Pancreas (tissue), 10 donors: Measurements from ENCODE around the gene RBBP4. TPM values are rescaled to one million over a fixed set of nuclear protein-coding genes. Genes with fewer than 3 reads are reported as not detected.
"Not testable (repeated sequence)": the region's sequence is repeated elsewhere in the genome, so short reads cannot be mapped to it uniquely, and the experiment has no call there.

ENCODE experiments used
- ATAC-seq, 4 donors: fragments of 200-7000 bp; cut with Tn5 transposase; one replicate each; pipeline versions ENCODE4 v1.8.0 to v1.9.1; 2020; ENCODE audit warnings: mild to moderate bottlenecking in 4 of 4, moderate library complexity in 4 of 4
- DNase-seq, 6 donors: peaks; one replicate each; pipeline ENCODE4 v3.0.0-alpha.2; 2020
- FAIRE-seq: peaks from 2 replicates; lab custom pipeline; 2012; peaks lifted over from hg19 to GRCh38; lab: Jason Lieb, UNC
- H3K27ac ChIP-seq, 4 donors: fragments of 200-600 bp; sonication (generic); 1 replicate in 3 of 4; 2 replicates in 1 of 4; pipeline versions ENCODE4 v1.5.0 to v1.8.0; 2020
- H3K27me3 ChIP-seq, 4 donors: fragments of 200-600 bp; one replicate each; pipeline ENCODE4 v1.8.0; 2021
- H3K36me3 ChIP-seq, 3 donors: fragments of 200-600 bp; sonication (generic) in 1 of 3; one replicate each; pipeline versions ENCODE4 v1.5.0 to v1.8.0; 2020 to 2021
- H3K4me1 ChIP-seq, 3 donors: fragments of 200-600 bp; one replicate each; pipeline ENCODE4 v1.8.0; 2021
- H3K4me3 ChIP-seq, 4 donors: fragments of 200-600 bp; sonication (generic) in 2 of 4; one replicate each; pipeline versions ENCODE4 v1.5.0 to v1.8.0; 2020 to 2021
- H3K9me3 ChIP-seq, 4 donors: fragments of 200-600 bp; one replicate each; pipeline ENCODE4 v1.8.0; 2021
- CTCF ChIP-seq, 4 donors: fragments of 200-600 bp; sonication (generic) in 3 of 4; IDR thresholded peaks; one replicate each; pipeline versions ENCODE4 v1.5.0 to v1.8.0; 2021; ENCODE audit warnings: antibody characterized with exemption in 4 of 4
- WGBS, 2 donors: extraction: QIAGEN DNeasy Blood & Tissue Kit; methylation state at CpG; one replicate each; pipeline ENCODE4 v1.1.7; 2013; 5-methylcytosine and 5-hydroxymethylcytosine counted together
- intact Hi-C, 3 donors: fragments of 100-400 bp; cut with DNase I; formaldehyde crosslinking; loops; one replicate each; pipeline versions ENCODE4 v1.11.1 to v1.14.2; 2022
- polyA plus RNA-seq, 2 donors: library from polyadenylated mRNA; stranded (reverse); fragments of 200-250 nt; gene quantifications; one replicate each; pipeline ENCODE4 v1.2.3, GENCODE V29; 2013
- total RNA-seq, 6 donors: library from RNA; stranded (reverse); fragmentation: NEBNext Ultra II Directional in 4 of 6; extraction: Animal tissue kit (Norgen Biotek cat#: 25700) in 4 of 6; gene quantifications; one replicate each; pipeline versions ENCODE4 v1.2.1 to v1.2.4, GENCODE V29; 2021 to 2023
- donor health status: healthy with polysubstance abuse.
- donor health status: DM: no; HTN: no; CAD: no; lungs with moderate emphysema.
- donor health status: DM: no; HTN: no; CAD: no.
- donor health status: control.
- donor health status: control.
- donor health status: Bipolar disorder and iron deficiency.
- donor health status: DM: yes; HTN: yes; CAD: no.
- donor health status: DM: no; HTN: no; CAD: no.
- donor health status: DM: no; HTN: no; CAD: no.
- donor health status: DM: yes; HTN: yes; CAD: no.

The RBBP4 gene
- total and polyA plus RNA-seq, 8 donors = 19.7 to 115 (median 62.9) TPM

GRCh38 chr1:32686387-32686786 is 35.4 kb downstream of the RBBP4 start:
- Histone ChIP-seq H3K4me3 (no peak overlapping the region), H3K9me3 (no peaks in the 10 kb centered on the region), H3K27ac (no peak overlapping the region), H3K4me1 (peaks cover 2 to 6% (median 5%) of the 10 kb centered on the region in 3 donors), H3K27me3 (no peaks in the 10 kb centered on the region), H3K36me3 (peaks cover 0 to 25% (median 1%) of the 10 kb centered on the region in 3 donors)
- intact Hi-C loops = no loop called here
- no peak for FAIRE-seq
- ATAC-seq = no peak
- 96 to 99% methylated on average over 2 of the region's 2 CpGs for WGBS, 2 donors
- DNase-seq = no peak
- no peak for TF ChIP-seq CTCF (IDR thresholded peaks at IDR 0.05)

- FAIRE-seq (no peak), DNase-seq (no peak), ATAC-seq (no peak)
- WGBS, 2 donors = 94 to 96% methylated on average over 6 of the region's 6 CpGs
- Histone ChIP-seq H3K9me3 (no peaks in the 10 kb centered on the region), H3K4me1 (no peaks in the 10 kb centered on the region), H3K27ac (no peak overlapping the region), H3K36me3 (no peaks in the 10 kb centered on the region), H3K27me3 (no peaks in the 10 kb centered on the region), H3K4me3 (no peak overlapping the region)
- no peak for TF ChIP-seq CTCF (IDR thresholded peaks at IDR 0.05)
- intact Hi-C loops = no loop called here
Measured at GRCh38 chr1:32693455-32694174, 42.6 kb downstream of the RBBP4 start.

- Histone ChIP-seq H3K9me3 (no peaks in the 10 kb centered on the region), H3K4me3 (no peak overlapping the region), H3K4me1 (no peaks in the 10 kb centered on the region), H3K27me3 (no peaks in the 10 kb centered on the region), H3K27ac (no peak overlapping the region), H3K36me3 (no peaks in the 10 kb centered on the region)
- FAIRE-seq (no peak), ATAC-seq (peak; percentile 66 to 85 (median 80)), DNase-seq (peak; percentile 54 to 82 (median 69))
- intact Hi-C loops = no loop called here
- no peak for TF ChIP-seq CTCF (IDR thresholded peaks at IDR 0.05)
- 52 to 56% methylated on average over 17 of the region's 17 CpGs for WGBS, 2 donors
Measured at GRCh38 chr1:32695098-32695904, 44.3 kb downstream of the RBBP4 start.

- FAIRE-seq = no peak
- ATAC-seq = no peak
- intact Hi-C loops = no loop called here
- H3K27me3 ChIP-seq = no peaks in the 10 kb centered on the region
- TF ChIP-seq CTCF (IDR thresholded peaks at IDR 0.05) = no peak
- WGBS, 2 donors = 93 to 97% methylated on average over 9 of the region's 9 CpGs
- no peaks in the 10 kb centered on the region for H3K9me3 ChIP-seq
- no peak overlapping the region for H3K4me3 ChIP-seq
- H3K36me3 ChIP-seq = no peaks in the 10 kb centered on the region
- peak in 1 of 6 donors; percentile 21 for DNase-seq
- no peak overlapping the region for H3K27ac ChIP-seq
- H3K4me1 ChIP-seq = no peaks in the 10 kb centered on the region
Measured at GRCh38 chr1:32696041-32696440, 45.0 kb downstream of the RBBP4 start.

GRCh38 chr1:32696996-32697395 is 46.0 kb downstream of the RBBP4 start:
- peak in 1 of 6 donors; percentile 7 for DNase-seq
- H3K36me3 ChIP-seq, ATAC-seq: not testable (repeated sequence)

More at GRCh38 chr1:32696996-32697395, 46.0 kb downstream of the RBBP4 start:
- H3K27me3 ChIP-seq, intact Hi-C loops, H3K4me3 ChIP-seq, H3K9me3 ChIP-seq, H3K27ac ChIP-seq, H3K4me1 ChIP-seq, FAIRE-seq: not testable (repeated sequence)
- 92 to 97% methylated on average over 8 of the region's 8 CpGs for WGBS, 2 donors
